ENCODE data around the gene KRTAP13-1.

KRTAP13-1 gene

GRCh38 chr21:30372139-30372770 lies 23.6 kb upstream of the KRTAP13-1 start, which contains the start of gene KRTAP13-2:
Gene KRTAP13-2, minus strand, starts transcription at chr21:30372271. Its CDS starts 58 bp downstream, at chr21:30372213.
- no peaks in the 10 kb centered on the region for H4K20me1 ChIP-seq (ENCODE audit: insufficient read depth, low read length)
- no peaks in the 10 kb centered on the region for H3K4me1 ChIP-seq (ENCODE audit: low read length)
- DNase-seq, result no peak
- H2AFZ ChIP-seq (ENCODE audit: low read length), result no peak within 1 kb of the TSS
- no peaks in the 10 kb centered on the region for H3K36me3 ChIP-seq (replicated peaks; ENCODE audit: insufficient read depth, low read length)
- H3K27ac ChIP-seq (ENCODE audit: low read length), result no peak within 1 kb of the TSS
- H3K9me2 ChIP-seq (replicated peaks; ENCODE audit: insufficient read depth, low read length), result no peaks in the 10 kb centered on the region
- H3K9me3 ChIP-seq (replicated peaks; ENCODE audit: insufficient read depth, low read length), result no peaks in the 10 kb centered on the region
- H3K9ac ChIP-seq (ENCODE audit: low read length), result no peak within 1 kb of the TSS
- TF ChIP-seq EZH2 (optimal IDR thresholded peaks at IDR 0.05; ENCODE audit: low read depth, low read length) (no peak), EZH2phosphoT487 (IDR thresholded peaks at IDR 0.05; ENCODE audit: low read length) (no peak), CTCF (IDR thresholded peaks at IDR 0.05; ENCODE audit: low read length) (no peak)
- H3K4me2 ChIP-seq (ENCODE audit: low read depth, low read length), result no peak within 1 kb of the TSS
- H3K79me2 ChIP-seq (ENCODE audit: low read length), result no peaks in the 10 kb centered on the region
- H3K27me3 ChIP-seq (replicated peaks; ENCODE audit: insufficient read depth, low read length), result no peaks in the 10 kb centered on the region
- H3F3A ChIP-seq (ENCODE audit: insufficient read depth, low read length), result no peaks in the 10 kb centered on the region
- no peak within 1 kb of the TSS for H3K4me3 ChIP-seq (ENCODE audit: low read length)

GRCh38 chr21:30382201-30382600 lies 13.6 kb upstream of the KRTAP13-1 start:
- Histone ChIP-seq H3K4me2 (ENCODE audit: low read depth, low read length) (no peak overlapping the region), H3K4me1 (ENCODE audit: low read length) (no peaks in the 10 kb centered on the region), H3K27me3 (replicated peaks; ENCODE audit: insufficient read depth, low read length) (no peaks in the 10 kb centered on the region), H3K4me3 (ENCODE audit: low read length) (no peak overlapping the region), H4K20me1 (ENCODE audit: insufficient read depth, low read length) (no peaks in the 10 kb centered on the region), H3K36me3 (replicated peaks; ENCODE audit: insufficient read depth, low read length) (no peaks in the 10 kb centered on the region), H3K9me3 (replicated peaks; ENCODE audit: insufficient read depth, low read length) (no peaks in the 10 kb centered on the region), H2AFZ (ENCODE audit: low read length) (no peak overlapping the region), H3K79me2 (ENCODE audit: low read length) (no peaks in the 10 kb centered on the region), H3K27ac (ENCODE audit: low read length) (no peak overlapping the region), H3K9me2 (replicated peaks; ENCODE audit: insufficient read depth, low read length) (no peaks in the 10 kb centered on the region), H3F3A (ENCODE audit: insufficient read depth, low read length) (no peaks in the 10 kb centered on the region), H3K9ac (ENCODE audit: low read length) (no peak overlapping the region)
- DNase-seq, result no peak
- TF ChIP-seq EZH2 (optimal IDR thresholded peaks at IDR 0.05; ENCODE audit: low read depth, low read length) (no peak), EZH2phosphoT487 (IDR thresholded peaks at IDR 0.05; ENCODE audit: low read length) (no peak), CTCF (IDR thresholded peaks at IDR 0.05; ENCODE audit: low read length) (no peak)

DNA sequence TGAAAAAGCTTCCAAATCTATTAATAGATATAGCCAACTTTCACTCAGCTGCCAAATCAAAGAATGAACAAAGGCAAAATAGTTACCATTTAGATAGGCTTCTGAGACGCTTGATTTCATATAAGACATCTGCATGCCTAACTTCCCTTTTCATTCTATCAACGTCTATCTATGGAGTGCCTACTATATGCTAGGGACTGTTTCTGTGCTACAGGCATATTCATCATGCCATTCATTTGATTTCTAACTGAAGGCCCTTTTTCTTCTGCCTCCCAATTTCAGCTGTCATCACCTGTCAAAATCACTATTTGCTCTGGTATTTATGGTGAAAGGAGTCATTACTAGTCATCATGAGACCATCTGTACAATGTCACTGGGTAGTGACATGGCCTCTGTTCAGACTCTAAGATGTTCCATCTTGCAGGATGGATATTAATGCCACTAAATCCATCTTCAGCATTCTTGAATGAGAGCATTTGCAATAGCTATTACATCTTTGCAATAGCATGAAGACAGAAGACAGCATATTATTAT lies 4.3 kb upstream of the KRTAP13-1 start:
- Histone ChIP-seq H3K4me3 (ENCODE audit: low read length) (no peak overlapping the region), H3K9me2 (replicated peaks; ENCODE audit: insufficient read depth, low read length) (no peaks in the 10 kb centered on the region), H3K9me3 (replicated peaks; ENCODE audit: insufficient read depth, low read length) (no peaks in the 10 kb centered on the region), H3F3A (ENCODE audit: insufficient read depth, low read length) (no peaks in the 10 kb centered on the region), H3K27me3 (replicated peaks; ENCODE audit: insufficient read depth, low read length) (no peaks in the 10 kb centered on the region), H3K27ac (ENCODE audit: low read length) (no peak overlapping the region), H3K79me2 (ENCODE audit: low read length) (no peaks in the 10 kb centered on the region), H3K9ac (ENCODE audit: low read length) (no peak overlapping the region), H3K36me3 (replicated peaks; ENCODE audit: insufficient read depth, low read length) (no peaks in the 10 kb centered on the region), H4K20me1 (ENCODE audit: insufficient read depth, low read length) (no peaks in the 10 kb centered on the region), H2AFZ (ENCODE audit: low read length) (no peak overlapping the region), H3K4me1 (ENCODE audit: low read length) (no peaks in the 10 kb centered on the region), H3K4me2 (ENCODE audit: low read depth, low read length) (no peak overlapping the region)
- DNase-seq, result no peak
- TF ChIP-seq EZH2 (optimal IDR thresholded peaks at IDR 0.05; ENCODE audit: low read depth, low read length), result no peak
- no peak for TF ChIP-seq CTCF (IDR thresholded peaks at IDR 0.05; ENCODE audit: low read length)
- TF ChIP-seq EZH2phosphoT487 (IDR thresholded peaks at IDR 0.05; ENCODE audit: low read length), result no peak

Measured in MM.1S (cell line).